ENCODE measurements around the gene OPN4.

OPN4 gene

DNA sequence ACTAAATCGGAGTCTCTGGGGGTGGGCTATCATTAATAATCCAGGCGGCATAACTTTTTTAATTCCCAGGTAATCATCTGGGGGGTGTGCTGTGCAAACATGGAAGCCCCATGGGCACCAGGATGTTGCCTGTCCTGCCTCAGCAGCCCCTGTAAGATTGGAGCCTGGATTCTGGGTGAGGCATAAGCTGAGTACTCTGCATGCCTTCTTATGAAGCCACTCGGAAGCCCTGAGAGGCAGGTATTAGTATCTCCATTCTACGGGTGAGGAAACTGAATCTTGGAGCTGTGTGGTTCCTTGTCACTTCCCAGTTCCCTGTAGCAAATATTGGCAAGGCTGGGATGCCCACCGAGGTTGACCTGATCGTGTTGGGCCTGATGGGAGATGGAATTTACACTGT, 7.4 kb upstream of the OPN4 start:
- DNase-seq (ENCODE audit: extremely low read depth in 1 of 2, low read depth in 1 of 2): no peak

DNA sequence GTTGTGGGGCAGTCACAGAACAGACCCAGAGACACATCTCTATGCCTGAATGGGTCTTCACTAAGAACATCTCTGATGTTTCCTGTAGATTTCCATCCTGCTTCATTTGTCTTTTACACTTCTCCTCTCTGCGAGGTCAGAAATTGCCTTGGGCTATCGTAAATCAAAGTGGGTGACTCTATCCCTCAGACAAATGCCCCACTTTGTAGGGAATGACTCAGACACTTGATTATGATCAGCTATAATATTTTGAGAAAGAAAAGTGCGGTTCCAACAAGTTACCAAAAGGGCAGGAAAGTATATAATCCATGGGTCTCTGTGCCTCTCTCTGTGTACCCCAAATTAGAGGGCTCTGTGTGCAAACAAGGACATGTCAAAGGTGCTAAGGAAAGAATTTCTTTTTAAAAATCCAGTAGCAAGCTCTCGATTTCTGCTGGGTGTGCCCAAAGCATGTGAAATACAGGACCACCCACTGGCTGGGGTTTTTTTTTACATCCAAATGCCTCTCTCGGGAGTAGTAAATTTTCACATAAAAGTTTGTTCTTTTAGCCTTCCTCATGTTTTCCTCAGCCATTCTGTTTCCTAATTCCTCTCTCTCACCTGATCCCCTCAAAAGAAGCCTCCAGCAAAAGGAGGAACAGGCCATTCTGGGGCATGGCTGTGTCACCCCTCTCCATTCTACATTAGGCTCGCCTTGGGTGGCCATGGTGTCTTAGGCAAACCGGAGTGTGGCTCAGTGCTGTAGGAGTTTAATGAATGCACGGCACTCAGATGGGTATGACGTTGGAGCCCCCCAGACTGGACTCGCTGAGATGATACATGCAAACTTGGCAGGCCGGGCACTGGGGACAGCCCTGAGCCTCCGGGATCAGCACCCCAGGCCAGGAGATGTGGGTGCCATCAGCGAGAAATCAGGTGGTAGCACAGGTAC, 6.3 kb upstream of the OPN4 start:
- DNase-seq (ENCODE audit: extremely low read depth in 1 of 2, low read depth in 1 of 2): no peak

DNA sequence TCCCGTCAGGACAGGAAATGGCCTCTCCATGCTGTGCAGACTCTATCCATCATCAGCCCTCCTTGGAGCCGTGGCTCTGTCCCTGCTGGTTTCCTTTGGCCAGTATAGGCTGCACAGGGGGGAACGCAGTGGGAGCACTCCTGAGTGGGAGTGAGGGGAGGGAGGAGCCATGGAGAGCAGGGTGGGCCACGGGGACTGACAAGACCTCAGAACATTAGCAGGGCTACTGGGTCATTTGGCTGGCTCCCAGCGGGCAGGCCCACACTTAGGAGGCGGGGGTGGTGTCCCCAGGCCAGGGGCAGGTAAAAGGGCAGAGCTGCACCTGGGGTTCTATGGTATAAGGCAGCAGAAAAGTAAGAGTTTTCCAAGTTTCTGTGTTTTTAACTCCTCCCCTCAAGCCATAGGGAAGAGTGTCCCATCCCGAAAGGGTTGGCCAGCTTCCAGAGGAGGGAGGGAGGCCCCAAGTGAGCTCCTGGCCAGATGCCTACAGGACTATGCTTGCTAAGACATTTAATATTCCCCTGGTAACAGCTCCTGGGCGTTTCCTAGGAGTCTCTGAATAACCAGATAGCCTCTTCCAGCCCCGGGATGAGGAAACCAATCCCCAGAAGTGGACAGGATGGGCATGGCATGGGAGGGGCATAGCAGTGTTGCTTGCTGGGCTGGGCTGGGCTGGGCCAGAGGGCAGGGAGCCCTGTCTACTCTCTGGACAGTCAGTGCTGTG, 5.5 kb upstream of the OPN4 start:
- DNase-seq (ENCODE audit: extremely low read depth in 1 of 2, low read depth in 1 of 2): no peak

DNA sequence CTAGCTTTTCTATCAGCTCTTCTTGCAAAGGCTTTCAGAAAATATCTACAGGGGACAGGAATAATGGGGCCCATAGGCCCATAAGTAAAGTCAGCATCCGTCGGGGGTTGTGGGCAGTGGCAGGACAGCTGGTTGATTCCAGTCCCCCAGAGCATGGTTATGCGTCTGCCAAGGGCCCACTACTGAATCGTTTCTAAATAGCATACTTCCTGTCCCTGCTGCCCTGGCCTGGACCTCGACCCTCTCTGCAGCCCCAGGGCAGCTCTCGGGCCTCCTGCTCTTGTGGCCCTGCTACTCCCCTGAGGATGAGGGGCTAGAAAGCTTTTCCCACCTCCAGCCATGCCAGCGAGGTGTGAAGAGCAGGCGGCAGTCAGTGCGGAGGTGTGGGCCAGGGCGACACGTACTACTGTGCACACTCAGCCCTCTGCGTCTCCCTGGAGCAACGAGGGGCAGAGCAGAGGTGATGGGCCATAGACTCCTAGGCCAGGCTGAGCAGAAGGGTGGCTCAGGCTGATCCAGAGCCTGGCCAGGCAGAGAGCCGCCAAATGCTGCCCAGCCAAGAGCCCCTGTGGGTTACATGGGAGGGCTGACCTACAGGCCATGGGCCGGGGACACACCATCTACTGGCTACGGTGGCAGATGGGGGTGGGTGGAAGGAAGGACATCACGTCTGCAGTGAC, 4.7 kb upstream of the OPN4 start:
- DNase-seq (ENCODE audit: extremely low read depth in 1 of 2, low read depth in 1 of 2): no peak

DNA sequence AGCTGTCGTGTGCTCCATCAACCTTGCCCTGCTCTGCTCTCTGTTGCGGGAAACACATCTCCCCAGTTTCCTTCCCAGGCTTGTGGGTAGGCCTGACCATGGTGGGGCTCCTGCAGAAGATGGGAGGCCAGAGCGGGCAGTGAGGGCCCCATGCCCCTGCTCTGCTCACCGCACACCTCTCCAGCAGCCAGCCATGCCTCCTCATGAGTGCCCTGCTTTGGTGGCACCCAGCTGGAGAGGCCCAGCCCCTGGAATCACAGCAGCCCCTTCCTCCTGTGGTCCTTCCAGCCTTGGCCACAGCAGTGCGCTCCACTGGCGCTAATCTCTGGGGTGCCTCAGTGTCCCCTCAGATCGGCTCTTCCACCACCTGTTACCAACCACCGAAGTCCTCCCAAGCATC, 4.2 kb upstream of the OPN4 start:
- DNase-seq (ENCODE audit: extremely low read depth in 1 of 2, low read depth in 1 of 2): no peak

DNA sequence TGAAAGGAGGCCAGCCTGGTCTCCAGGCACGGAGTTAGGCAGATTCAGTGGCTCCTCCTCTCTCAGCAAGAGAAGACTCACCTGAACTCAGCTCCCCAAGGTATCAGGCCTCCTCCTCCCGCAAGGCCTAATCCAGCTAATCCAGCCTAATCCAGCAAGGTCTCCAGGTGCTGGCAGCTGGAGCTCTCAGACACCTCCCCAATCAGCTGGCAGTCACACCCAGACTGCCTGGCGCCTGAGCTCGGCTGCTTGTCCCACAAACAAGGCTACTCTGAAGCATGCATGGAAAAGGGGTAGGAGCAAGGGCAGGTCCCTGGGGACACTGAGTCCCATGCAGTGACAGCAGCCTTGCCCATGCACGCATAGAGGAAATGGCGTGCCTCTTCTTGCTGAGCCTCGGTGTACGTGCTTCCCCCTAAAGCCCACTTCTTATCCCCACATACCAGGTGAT, 3.3 kb upstream of the OPN4 start:
- DNase-seq (ENCODE audit: extremely low read depth in 1 of 2, low read depth in 1 of 2): no peak

DNA sequence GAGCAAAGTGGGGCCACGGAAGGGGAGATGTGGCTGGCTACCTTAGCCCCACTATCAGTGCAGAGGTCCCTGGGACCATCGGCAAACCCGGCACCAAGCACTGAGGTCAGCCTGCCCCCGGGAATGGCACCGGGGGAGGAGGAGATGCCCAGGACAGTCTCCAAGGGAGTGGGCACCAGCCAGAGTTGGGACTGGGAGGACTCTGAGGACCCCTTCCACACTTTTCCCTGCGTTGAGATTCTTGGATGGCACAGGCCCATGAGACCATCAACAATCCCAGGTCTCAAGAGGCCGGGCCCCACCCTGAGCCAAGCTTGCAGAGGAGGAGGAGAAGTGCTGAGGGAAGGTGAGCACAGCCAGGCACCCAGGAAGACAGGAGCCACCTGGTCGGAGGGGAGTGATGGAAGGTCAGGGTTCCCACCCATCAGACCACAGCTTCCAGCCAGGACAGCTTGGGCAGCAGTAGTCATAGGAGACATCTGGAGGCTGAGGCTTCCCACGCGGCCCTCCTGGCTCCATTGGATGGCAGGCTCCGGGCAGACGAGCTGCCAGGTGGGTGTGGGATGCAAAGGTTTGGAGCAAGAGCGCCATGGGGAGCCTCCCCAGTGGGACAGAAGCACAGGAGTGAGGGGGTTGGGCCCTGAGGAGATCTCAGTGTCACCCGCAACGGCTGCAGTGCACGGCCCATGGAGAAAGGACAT, 2.6 kb upstream of the OPN4 start:
- DNase-seq (ENCODE audit: extremely low read depth in 1 of 2, low read depth in 1 of 2): no peak

DNA sequence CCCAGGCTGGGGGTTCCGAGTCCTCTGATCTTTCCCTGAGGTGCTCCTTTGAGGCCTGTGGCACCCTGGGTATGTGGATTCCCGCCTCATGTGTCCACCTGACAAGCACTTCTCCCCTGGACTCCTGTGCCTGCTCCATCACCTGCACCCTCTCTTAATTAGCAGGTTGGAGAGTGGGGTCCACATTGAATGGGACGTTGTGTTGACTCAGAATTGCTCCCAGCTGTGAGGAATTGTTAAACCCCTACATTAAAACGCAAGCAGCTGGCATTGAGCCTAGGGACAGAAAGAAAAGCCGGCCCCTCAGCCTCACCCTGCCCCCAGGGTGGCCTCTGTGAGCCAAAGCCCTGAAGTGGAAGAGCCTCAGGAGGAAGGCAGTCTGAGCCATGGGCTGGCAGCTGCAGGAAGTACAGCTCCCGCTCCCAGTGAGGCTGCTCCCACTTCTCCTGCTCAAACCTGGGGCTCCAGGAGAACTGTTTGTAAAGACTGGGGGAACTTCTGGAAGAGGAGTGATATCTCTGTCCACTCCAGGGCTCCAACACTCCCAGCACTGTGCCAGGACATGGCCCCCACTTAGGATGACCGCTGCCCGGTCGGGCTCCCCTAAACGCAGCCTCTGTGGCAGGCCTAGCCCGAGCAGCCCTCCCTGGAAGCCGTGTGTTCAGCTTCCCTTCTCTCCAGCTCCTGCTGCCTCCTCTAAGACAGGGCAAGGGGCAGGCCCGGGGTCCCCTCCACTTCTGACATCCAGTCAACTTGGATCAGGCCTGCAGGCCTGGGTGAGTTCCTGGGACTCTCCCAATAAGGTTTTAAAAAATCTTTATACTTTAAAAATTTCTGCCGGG, 1.8 kb upstream of the OPN4 start:
- no peak for DNase-seq (ENCODE audit: extremely low read depth in 1 of 2, low read depth in 1 of 2)

DNA sequence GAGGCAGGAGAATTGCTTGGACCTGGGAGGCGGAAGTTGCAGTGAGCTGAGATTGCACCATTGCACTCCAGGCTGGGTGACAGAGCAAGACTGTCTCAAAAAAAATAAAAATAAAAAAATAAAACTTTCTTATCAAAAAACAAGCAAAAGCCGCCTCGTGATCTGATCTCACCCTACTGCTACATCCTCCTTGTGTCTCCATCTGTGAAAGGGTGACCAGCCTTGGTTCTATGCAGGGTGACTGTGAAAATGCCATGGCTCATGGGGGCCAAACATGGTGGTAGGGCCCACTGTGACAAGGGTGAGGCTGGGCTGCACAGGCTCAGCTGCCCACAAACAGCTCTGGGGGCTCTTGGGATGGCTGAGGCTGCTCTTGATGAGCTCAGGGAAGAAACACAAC, 968 bp upstream of the OPN4 start:
- no peak for DNase-seq (ENCODE audit: extremely low read depth in 1 of 2, low read depth in 1 of 2)

DNA sequence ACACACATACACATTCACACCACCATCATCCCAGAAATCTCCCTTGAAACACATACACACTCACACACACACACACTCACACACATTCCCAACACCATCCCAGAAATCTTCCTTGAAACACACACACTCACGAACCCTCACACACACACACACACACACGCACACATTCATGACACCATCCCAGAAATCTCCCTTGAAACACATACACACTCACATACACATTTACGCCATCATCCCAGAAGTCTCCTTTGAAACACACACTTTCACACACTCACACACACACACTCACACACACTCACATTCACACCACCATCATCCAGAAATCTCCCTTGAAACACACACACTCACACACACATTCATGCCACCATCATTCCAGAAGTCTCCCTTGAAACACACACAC, 360 bp upstream of the OPN4 start:
- DNase-seq (ENCODE audit: extremely low read depth in 1 of 2, low read depth in 1 of 2): no peak

DNA sequence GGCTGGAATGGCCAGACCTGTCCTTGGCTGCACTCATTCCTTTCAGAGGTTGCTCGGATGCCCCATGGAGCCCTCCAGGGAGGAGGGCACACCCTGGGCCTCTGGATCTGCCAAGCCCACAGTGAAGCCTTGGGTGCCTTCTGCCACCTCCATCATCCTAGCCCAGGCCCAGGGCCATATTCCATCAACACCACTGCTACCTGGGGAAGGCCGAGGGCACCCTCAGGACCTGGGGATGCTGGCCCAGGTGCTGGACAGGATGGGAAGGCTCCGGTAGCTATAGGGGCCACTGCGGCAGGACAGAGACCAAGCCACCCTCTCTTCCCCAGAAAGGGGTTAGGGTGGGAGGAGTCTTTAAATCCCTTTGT, 810 bp downstream of the OPN4 start:
- DNase-seq (ENCODE audit: extremely low read depth in 1 of 2, low read depth in 1 of 2): no peak

DNA sequence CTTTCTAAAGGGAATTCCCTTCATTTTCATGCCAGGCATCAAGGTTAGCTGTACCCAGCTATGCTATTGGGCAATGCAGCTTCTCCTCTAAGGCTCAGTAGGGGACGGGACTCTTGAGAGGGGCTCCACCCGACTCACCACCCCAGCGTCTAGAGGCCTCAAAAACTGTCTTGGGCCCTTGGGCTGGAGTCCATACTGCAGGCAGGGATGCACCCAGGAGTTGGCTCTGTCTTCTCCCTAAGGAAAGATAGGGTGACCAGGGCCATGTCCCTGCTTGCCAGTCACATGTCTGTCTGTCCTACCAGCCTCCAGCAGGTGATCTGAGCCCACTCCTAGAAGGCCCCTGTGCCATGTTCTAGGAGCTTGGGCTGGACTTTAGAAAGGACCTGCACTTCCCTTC, 1.2 kb downstream of the OPN4 start:
- no peak for DNase-seq (ENCODE audit: extremely low read depth in 1 of 2, low read depth in 1 of 2)

DNA sequence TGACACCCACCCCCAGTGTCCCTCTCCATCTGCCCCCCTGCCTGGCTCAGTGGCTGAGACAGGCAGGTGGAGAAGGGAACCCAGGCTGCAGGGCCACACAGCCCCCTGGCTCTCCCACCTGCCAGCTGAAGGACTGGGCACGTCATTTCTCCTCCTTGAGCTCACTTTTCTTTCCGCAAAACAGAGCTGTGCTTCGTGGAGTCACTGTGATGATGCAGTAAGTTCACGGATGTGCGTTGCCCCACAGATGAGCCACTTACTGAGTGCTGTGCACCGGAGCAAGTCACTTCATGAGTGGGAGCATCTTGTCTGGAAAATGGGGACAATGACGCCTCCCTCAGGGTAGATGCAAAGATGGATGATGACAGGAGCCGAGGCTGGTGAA, 2.7 kb downstream of the OPN4 start:
- no peak for DNase-seq (ENCODE audit: extremely low read depth in 1 of 2, low read depth in 1 of 2)

DNA sequence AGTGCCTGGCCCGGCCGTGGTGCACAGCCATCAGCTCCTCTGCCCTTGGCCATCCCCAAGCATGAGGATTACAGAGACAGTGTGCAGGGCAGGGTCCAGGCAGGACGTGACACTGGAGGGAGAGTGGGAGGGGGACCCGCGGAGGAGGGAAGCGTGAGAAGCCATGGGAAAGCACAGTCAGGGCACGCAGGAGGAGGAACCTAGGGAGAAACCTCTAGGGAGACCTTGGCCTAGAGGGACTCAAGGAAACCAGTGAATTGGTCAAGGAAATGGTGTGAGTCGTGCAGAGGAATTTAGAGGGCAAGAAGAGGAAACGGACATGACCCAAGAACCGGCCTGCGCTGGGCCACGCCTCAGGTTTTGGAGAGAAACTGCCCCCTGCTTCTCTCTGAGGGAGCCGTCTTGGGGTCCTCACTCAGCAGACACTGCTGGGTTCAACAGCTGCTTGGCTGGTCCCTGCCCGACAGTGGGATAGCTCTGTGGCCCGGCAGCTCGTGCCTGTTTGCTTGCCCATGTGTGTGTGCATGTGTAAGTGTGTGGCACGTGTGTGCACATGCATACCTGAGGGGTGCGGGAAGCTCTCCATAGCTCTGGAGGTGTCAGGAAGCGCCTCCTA, 3.2 kb downstream of the OPN4 start:
- DNase-seq (ENCODE audit: extremely low read depth in 1 of 2, low read depth in 1 of 2): no peak

DNA sequence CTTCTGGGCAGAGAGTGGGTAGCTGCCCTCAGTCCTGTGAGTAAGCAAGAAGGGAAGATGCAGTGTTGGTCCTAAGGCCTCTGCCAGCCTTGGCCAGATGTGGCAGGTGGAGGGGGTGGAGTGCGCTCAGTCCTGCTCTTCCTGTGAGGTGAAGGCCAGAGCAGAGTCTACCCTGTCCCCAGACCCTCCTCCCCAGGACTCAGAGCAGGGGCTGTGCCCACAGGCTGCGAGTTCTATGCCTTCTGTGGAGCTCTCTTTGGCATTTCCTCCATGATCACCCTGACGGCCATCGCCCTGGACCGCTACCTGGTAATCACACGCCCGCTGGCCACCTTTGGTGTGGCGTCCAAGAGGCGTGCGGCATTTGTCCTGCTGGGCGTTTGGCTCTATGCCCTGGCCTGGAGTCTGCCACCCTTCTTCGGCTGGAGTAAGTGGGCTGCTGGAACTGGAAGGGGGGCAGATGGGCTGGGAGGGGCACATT, 4.0 kb downstream of the OPN4 start:
- DNase-seq (ENCODE audit: extremely low read depth in 1 of 2, low read depth in 1 of 2): no peak

DNA sequence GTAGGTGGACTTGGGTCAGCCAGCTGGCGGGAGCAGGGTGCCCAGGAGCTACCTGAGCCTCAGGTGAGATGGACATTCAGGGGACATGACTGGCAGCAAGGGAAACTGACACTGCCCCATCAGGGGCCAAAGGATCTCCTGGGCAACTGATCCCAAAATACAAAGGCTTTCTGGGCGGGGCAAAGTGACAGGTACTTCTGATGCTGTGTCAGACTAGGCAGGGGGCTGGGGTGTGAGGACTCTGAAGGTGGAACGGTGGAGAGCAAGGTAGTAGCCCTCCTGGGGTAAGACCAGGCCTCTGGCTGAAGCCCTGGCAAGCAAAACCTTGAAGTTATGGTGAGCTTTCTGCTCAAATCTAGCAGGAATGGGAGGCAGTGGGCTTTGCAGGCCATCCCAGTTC, 4.4 kb downstream of the OPN4 start:
- no peak for DNase-seq (ENCODE audit: extremely low read depth in 1 of 2, low read depth in 1 of 2)

DNA sequence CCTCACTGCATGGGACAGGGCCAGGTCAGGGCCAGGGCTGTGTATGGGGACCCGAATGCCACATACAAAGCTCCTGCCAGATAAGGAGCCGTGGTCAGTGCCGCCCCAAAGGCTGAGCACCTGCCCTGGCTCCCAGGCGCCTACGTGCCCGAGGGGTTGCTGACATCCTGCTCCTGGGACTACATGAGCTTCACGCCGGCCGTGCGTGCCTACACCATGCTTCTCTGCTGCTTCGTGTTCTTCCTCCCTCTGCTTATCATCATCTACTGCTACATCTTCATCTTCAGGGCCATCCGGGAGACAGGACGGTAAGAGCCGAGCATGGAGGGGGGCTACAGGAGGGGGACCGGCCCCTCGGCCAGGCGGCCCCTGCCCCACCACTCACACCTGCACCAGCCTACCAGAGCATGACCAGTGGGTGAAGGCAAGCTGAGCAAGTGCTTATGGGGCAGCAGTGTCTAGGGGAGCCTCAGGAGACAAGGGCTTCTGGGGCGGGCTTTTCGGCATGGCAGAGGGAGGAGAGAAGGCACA, 4.9 kb downstream of the OPN4 start:
- DNase-seq (ENCODE audit: extremely low read depth in 1 of 2, low read depth in 1 of 2): no peak

DNA sequence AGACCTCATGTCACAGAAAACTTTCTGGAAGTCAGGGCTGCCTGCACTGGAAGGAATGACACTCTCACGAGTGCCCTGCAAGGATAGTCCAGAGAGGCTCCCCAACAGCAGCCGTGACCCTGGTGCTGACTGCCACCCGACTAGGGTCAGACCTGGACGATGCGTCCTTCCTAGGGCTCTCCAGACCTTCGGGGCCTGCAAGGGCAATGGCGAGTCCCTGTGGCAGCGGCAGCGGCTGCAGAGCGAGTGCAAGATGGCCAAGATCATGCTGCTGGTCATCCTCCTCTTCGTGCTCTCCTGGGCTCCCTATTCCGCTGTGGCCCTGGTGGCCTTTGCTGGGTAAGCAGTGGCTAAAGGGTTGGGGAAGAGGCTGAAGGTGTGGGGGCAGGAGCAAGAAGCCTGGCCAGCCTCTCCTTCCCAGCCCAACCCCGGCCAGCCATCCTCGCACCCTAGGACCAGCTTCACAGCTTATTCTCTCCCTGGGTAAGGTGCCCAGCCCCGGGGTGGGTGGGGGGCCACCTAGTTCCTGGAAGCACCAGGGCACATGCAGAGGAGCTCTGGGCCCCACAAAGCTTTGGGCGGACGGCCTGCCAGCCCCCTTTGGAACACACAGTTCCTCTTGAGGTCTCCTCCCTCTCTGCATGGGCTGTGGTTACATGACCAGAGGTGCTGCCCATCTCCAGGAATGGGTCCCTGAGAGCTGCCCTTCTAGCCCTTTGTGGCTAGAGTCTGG, 5.5 kb downstream of the OPN4 start:
- no peak for DNase-seq (ENCODE audit: extremely low read depth in 1 of 2, low read depth in 1 of 2)

Data from activated CD8-positive, alpha-beta memory T cell treated with anti-CD3 and anti-CD28 coated beads for 1 hour (primary cell).